DND-41 (cell line): ENCODE results near the gene TSHZ3.

Experiments
- ATAC-seq: fragments of 200-7000 bp; cut with Tn5 transposase; 3 replicates; pipeline ENCODE4 v1.9.1; 2021; ENCODE audit warnings: low read depth; ENCODE audit not compliant: insufficient read depth
- DNase-seq: peaks from one replicate; pipeline ENCODE4 v3.0.0-alpha.2; 2020
- H2AFZ ChIP-seq: 2 replicates; pipeline ENCODE4 v1.6.0; 2012; ENCODE audit warnings: low read depth, low read length
- H3K27ac ChIP-seq: 2 replicates; pipeline ENCODE4 v1.5.1; 2012; ENCODE audit warnings: low read length, inconsistent platforms
- H3K27me3 ChIP-seq: fragments of 200-600 bp; sonication (generic); 2 replicates; pipeline ENCODE4 v1.6.0; 2012; ENCODE audit warnings: low read length, mild to moderate bottlenecking, inconsistent platforms; ENCODE audit not compliant: insufficient read depth, poor library complexity
- H3K36me3 ChIP-seq: 2 replicates; pipeline ENCODE4 v1.5.1; 2012; ENCODE audit warnings: low read length, inconsistent platforms; ENCODE audit not compliant: insufficient read depth
- H3K4me1 ChIP-seq: 2 replicates; pipeline ENCODE4 v1.5.1; 2012; ENCODE audit warnings: mild to moderate bottlenecking, low read length; ENCODE audit not compliant: insufficient read depth
- H3K4me2 ChIP-seq: 2 replicates; pipeline ENCODE4 v1.6.0; 2012; ENCODE audit warnings: mild to moderate bottlenecking, moderate library complexity, low read length, inconsistent platforms; ENCODE audit not compliant: insufficient read depth
- H3K4me3 ChIP-seq, 2 experiments: fragments of 200-600 bp in 1 of 2; shearing (Covaris generic) in 1 of 2; 2 replicates each; pipeline ENCODE4 v1.5.1; 2012 to 2016; ENCODE audit warnings: inconsistent platforms in 2 of 2, low read length in 2 of 2, mild to moderate bottlenecking in 2 of 2, low read depth in 1 of 2, moderate library complexity in 1 of 2
- H3K79me2 ChIP-seq: 2 replicates; pipeline ENCODE4 v1.6.0; 2012; ENCODE audit warnings: low read length, inconsistent platforms; ENCODE audit not compliant: insufficient read depth
- H3K9ac ChIP-seq: 2 replicates; pipeline ENCODE4 v1.6.0; 2012; ENCODE audit warnings: low read depth, mild to moderate bottlenecking, inconsistent platforms, low read length, moderate library complexity
- H3K9me3 ChIP-seq: 2 replicates; pipeline ENCODE4 v1.5.1; 2012; ENCODE audit warnings: low read length, moderate library complexity, mild to moderate bottlenecking, inconsistent platforms; ENCODE audit not compliant: insufficient read depth, severe bottlenecking
- H4K20me1 ChIP-seq: 2 replicates; pipeline ENCODE4 v1.6.0; 2012; ENCODE audit warnings: low read length; ENCODE audit not compliant: insufficient read depth
- CTCF ChIP-seq: IDR thresholded peaks from 2 replicates; pipeline ENCODE4 v1.5.1; 2012; ENCODE audit warnings: borderline replicate concordance, low read length, moderate library complexity, mild to moderate bottlenecking; ENCODE audit not compliant: poor library complexity, severe bottlenecking; ENCODE audit errors: extremely low read depth
- EZH2 ChIP-seq: IDR thresholded peaks from 3 replicates; pipeline ENCODE4 v1.6.1; 2012; ENCODE audit warnings: borderline replicate concordance, low read depth, mild to moderate bottlenecking, moderate library complexity, low read length, inconsistent platforms; ENCODE audit not compliant: severe bottlenecking

TSHZ3 gene

GRCh38 chr19:31270897-31271296 lies 78.3 kb downstream of the TSHZ3 start:
- H3K9ac ChIP-seq, result no peak overlapping the region
- ATAC-seq (no peak), DNase-seq (no peak)
- H3K36me3 ChIP-seq, result no peaks in the 10 kb centered on the region
- H3K9me3 ChIP-seq, result no peaks in the 10 kb centered on the region
- no peaks in the 10 kb centered on the region for H3K27me3 ChIP-seq
- no peaks in the 10 kb centered on the region for H3K79me2 ChIP-seq
- TF ChIP-seq EZH2 (no peak), CTCF (no peak)
- no peak overlapping the region for H3K4me3 ChIP-seq
- no peaks in the 10 kb centered on the region for H3K4me1 ChIP-seq
- H3K4me2 ChIP-seq, result no peak overlapping the region
- no peak overlapping the region for H2AFZ ChIP-seq
- no peaks in the 10 kb centered on the region for H4K20me1 ChIP-seq
- H3K27ac ChIP-seq, result no peak overlapping the region

- Histone ChIP-seq H3K4me3 (no peak overlapping the region), H3K27ac (no peak overlapping the region), H2AFZ (no peak overlapping the region), H4K20me1 (no peaks in the 10 kb centered on the region), H3K79me2 (no peaks in the 10 kb centered on the region), H3K4me1 (no peaks in the 10 kb centered on the region), H3K27me3 (no peaks in the 10 kb centered on the region), H3K9ac (no peak overlapping the region), H3K36me3 (no peaks in the 10 kb centered on the region), H3K4me2 (no peak overlapping the region), H3K9me3 (no peaks in the 10 kb centered on the region)
- ATAC-seq, result no peak
- no peak for DNase-seq
- no peak for TF ChIP-seq CTCF
- TF ChIP-seq EZH2, result no peak
Observed at GRCh38 chr19:31269425-31270127, 79.7 kb downstream of the TSHZ3 start.

GRCh38 chr19:31268751-31269383 lies 80.4 kb downstream of the TSHZ3 start:
- H3K9me3 ChIP-seq, result no peaks in the 10 kb centered on the region
- no peak overlapping the region for H3K9ac ChIP-seq
- TF ChIP-seq CTCF (no peak), EZH2 (no peak)
- no peaks in the 10 kb centered on the region for H3K27me3 ChIP-seq
- H4K20me1 ChIP-seq, result no peaks in the 10 kb centered on the region
- H3K4me2 ChIP-seq, result no peak overlapping the region
- no peak overlapping the region for H3K27ac ChIP-seq
- H2AFZ ChIP-seq, result no peak overlapping the region
- DNase-seq, result no peak
- no peaks in the 10 kb centered on the region for H3K4me1 ChIP-seq
- ATAC-seq, result no peak
- H3K79me2 ChIP-seq, result no peaks in the 10 kb centered on the region
- H3K36me3 ChIP-seq, result no peaks in the 10 kb centered on the region
- no peak overlapping the region for H3K4me3 ChIP-seq
